Measurements from ENCODE around the gene SLC44A1.

Gene SLC44A1

GRCh38 chr9:105376893-105377292 is 132.4 kb downstream of the SLC44A1 start:
- Histone ChIP-seq H3K27me3 (ENCODE audit: control insufficient read depth, insufficient read depth, low read length) (no peaks in the 10 kb centered on the region), H3K4me1 (ENCODE audit: control insufficient read depth, insufficient read depth, low read length) (no peaks in the 10 kb centered on the region), H3K9ac (ENCODE audit: low read depth, low read length) (no peak overlapping the region), H3K36me3 (ENCODE audit: control insufficient read depth, insufficient read depth, low read length) (no peaks in the 10 kb centered on the region), H3K4me3 (ENCODE audit: low read depth, low read length) (no peak overlapping the region), H3K9me3 (ENCODE audit: control insufficient read depth, insufficient read depth, low read length) (no peaks in the 10 kb centered on the region)

GRCh38 chr9:105385381-105385985 is 141.0 kb downstream of the SLC44A1 start:
- Histone ChIP-seq H3K4me3 (ENCODE audit: low read depth, low read length) (no peak overlapping the region), H3K27me3 (ENCODE audit: control insufficient read depth, insufficient read depth, low read length) (no peaks in the 10 kb centered on the region), H3K4me1 (ENCODE audit: control insufficient read depth, insufficient read depth, low read length) (peaks cover 6% of the 10 kb centered on the region), H3K9ac (ENCODE audit: low read depth, low read length) (no peak overlapping the region), H3K9me3 (ENCODE audit: control insufficient read depth, insufficient read depth, low read length) (no peaks in the 10 kb centered on the region), H3K36me3 (ENCODE audit: control insufficient read depth, insufficient read depth, low read length) (no peaks in the 10 kb centered on the region)

GRCh38 chr9:105389796-105390195 is 145.3 kb downstream of the SLC44A1 start:
- Histone ChIP-seq H3K4me3 (ENCODE audit: low read depth, low read length) (no peak overlapping the region), H3K27me3 (ENCODE audit: control insufficient read depth, insufficient read depth, low read length) (no peaks in the 10 kb centered on the region), H3K36me3 (ENCODE audit: control insufficient read depth, insufficient read depth, low read length) (no peaks in the 10 kb centered on the region), H3K9me3 (ENCODE audit: control insufficient read depth, insufficient read depth, low read length) (no peaks in the 10 kb centered on the region), H3K9ac (ENCODE audit: low read depth, low read length) (no peak overlapping the region), H3K4me1 (ENCODE audit: control insufficient read depth, insufficient read depth, low read length) (peaks cover 9% of the 10 kb centered on the region)

- Histone ChIP-seq H3K4me1 (ENCODE audit: control insufficient read depth, insufficient read depth, low read length) (peaks cover 11% of the 10 kb centered on the region), H3K27me3 (ENCODE audit: control insufficient read depth, insufficient read depth, low read length) (no peaks in the 10 kb centered on the region), H3K4me3 (ENCODE audit: low read depth, low read length) (no peak overlapping the region), H3K36me3 (ENCODE audit: control insufficient read depth, insufficient read depth, low read length) (no peaks in the 10 kb centered on the region), H3K9ac (ENCODE audit: low read depth, low read length) (no peak overlapping the region), H3K9me3 (ENCODE audit: control insufficient read depth, insufficient read depth, low read length) (no peaks in the 10 kb centered on the region)
Observed at GRCh38 chr9:105390871-105391270, 146.4 kb downstream of the SLC44A1 start.

- Histone ChIP-seq H3K9ac (ENCODE audit: low read depth, low read length) (no peak overlapping the region), H3K36me3 (ENCODE audit: control insufficient read depth, insufficient read depth, low read length) (no peaks in the 10 kb centered on the region), H3K4me3 (ENCODE audit: low read depth, low read length) (no peak overlapping the region), H3K4me1 (ENCODE audit: control insufficient read depth, insufficient read depth, low read length) (peaks cover 11% of the 10 kb centered on the region), H3K9me3 (ENCODE audit: control insufficient read depth, insufficient read depth, low read length) (no peaks in the 10 kb centered on the region), H3K27me3 (ENCODE audit: control insufficient read depth, insufficient read depth, low read length) (no peaks in the 10 kb centered on the region)
Observed at GRCh38 chr9:105391288-105391687, 146.8 kb downstream of the SLC44A1 start.

- peaks cover 11% of the 10 kb centered on the region for H3K4me1 ChIP-seq (ENCODE audit: control insufficient read depth, insufficient read depth, low read length)
- H3K9me3 ChIP-seq (ENCODE audit: control insufficient read depth, insufficient read depth, low read length), result no peaks in the 10 kb centered on the region
- H3K27me3 ChIP-seq (ENCODE audit: control insufficient read depth, insufficient read depth, low read length), result no peaks in the 10 kb centered on the region
- H3K9ac ChIP-seq (ENCODE audit: low read depth, low read length), result no peak overlapping the region
- no peaks in the 10 kb centered on the region for H3K36me3 ChIP-seq (ENCODE audit: control insufficient read depth, insufficient read depth, low read length)
- H3K4me3 ChIP-seq (ENCODE audit: low read depth, low read length), result no peak overlapping the region
Observed at GRCh38 chr9:105392531-105392930, 148.1 kb downstream of the SLC44A1 start.

GRCh38 chr9:105393576-105394344 is 149.3 kb downstream of the SLC44A1 start:
- H3K4me1 ChIP-seq (ENCODE audit: control insufficient read depth, insufficient read depth, low read length), result peaks cover 11% of the 10 kb centered on the region
- H3K9me3 ChIP-seq (ENCODE audit: control insufficient read depth, insufficient read depth, low read length), result no peaks in the 10 kb centered on the region

GRCh38 chr9:105396441-105396840 is 152.0 kb downstream of the SLC44A1 start:
- Histone ChIP-seq H3K36me3 (ENCODE audit: control insufficient read depth, insufficient read depth, low read length) (no peaks in the 10 kb centered on the region), H3K9ac (ENCODE audit: low read depth, low read length) (no peak overlapping the region), H3K4me3 (ENCODE audit: low read depth, low read length) (no peak overlapping the region), H3K4me1 (ENCODE audit: control insufficient read depth, insufficient read depth, low read length) (peaks cover 9% of the 10 kb centered on the region), H3K27me3 (ENCODE audit: control insufficient read depth, insufficient read depth, low read length) (no peaks in the 10 kb centered on the region), H3K9me3 (ENCODE audit: control insufficient read depth, insufficient read depth, low read length) (no peaks in the 10 kb centered on the region)

More at GRCh38 chr9:105393576-105394344, 149.3 kb downstream of the SLC44A1 start:
- Histone ChIP-seq H3K36me3 (ENCODE audit: control insufficient read depth, insufficient read depth, low read length) (no peaks in the 10 kb centered on the region), H3K4me3 (ENCODE audit: low read depth, low read length) (no peak overlapping the region), H3K9ac (ENCODE audit: low read depth, low read length) (no peak overlapping the region), H3K27me3 (ENCODE audit: control insufficient read depth, insufficient read depth, low read length) (no peaks in the 10 kb centered on the region)

- no peak overlapping the region for H3K9ac ChIP-seq (ENCODE audit: low read depth, low read length)
- peaks cover 9% of the 10 kb centered on the region for H3K4me1 ChIP-seq (ENCODE audit: control insufficient read depth, insufficient read depth, low read length)
- no peaks in the 10 kb centered on the region for H3K9me3 ChIP-seq (ENCODE audit: control insufficient read depth, insufficient read depth, low read length)
- H3K36me3 ChIP-seq (ENCODE audit: control insufficient read depth, insufficient read depth, low read length), result no peaks in the 10 kb centered on the region
- H3K27me3 ChIP-seq (ENCODE audit: control insufficient read depth, insufficient read depth, low read length), result no peaks in the 10 kb centered on the region
- H3K4me3 ChIP-seq (ENCODE audit: low read depth, low read length), result no peak overlapping the region
Observed at GRCh38 chr9:105396901-105397300, 152.4 kb downstream of the SLC44A1 start.

- no peaks in the 10 kb centered on the region for H3K27me3 ChIP-seq (ENCODE audit: control insufficient read depth, insufficient read depth, low read length)
- no peak overlapping the region for H3K4me3 ChIP-seq (ENCODE audit: low read depth, low read length)
- no peak overlapping the region for H3K9ac ChIP-seq (ENCODE audit: low read depth, low read length)
- peaks cover 23% of the 10 kb centered on the region for H3K4me1 ChIP-seq (ENCODE audit: control insufficient read depth, insufficient read depth, low read length)
- no peaks in the 10 kb centered on the region for H3K9me3 ChIP-seq (ENCODE audit: control insufficient read depth, insufficient read depth, low read length)
- no peaks in the 10 kb centered on the region for H3K36me3 ChIP-seq (ENCODE audit: control insufficient read depth, insufficient read depth, low read length)
Observed at GRCh38 chr9:105399117-105399516, 154.7 kb downstream of the SLC44A1 start.

- no peak overlapping the region for H3K9ac ChIP-seq (ENCODE audit: low read depth, low read length)
- no peaks in the 10 kb centered on the region for H3K27me3 ChIP-seq (ENCODE audit: control insufficient read depth, insufficient read depth, low read length)
- H3K9me3 ChIP-seq (ENCODE audit: control insufficient read depth, insufficient read depth, low read length), result no peaks in the 10 kb centered on the region
- no peak overlapping the region for H3K4me3 ChIP-seq (ENCODE audit: low read depth, low read length)
- H3K4me1 ChIP-seq (ENCODE audit: control insufficient read depth, insufficient read depth, low read length), result peaks cover 30% of the 10 kb centered on the region
- H3K36me3 ChIP-seq (ENCODE audit: control insufficient read depth, insufficient read depth, low read length), result no peaks in the 10 kb centered on the region
Observed at GRCh38 chr9:105401651-105402050, 157.2 kb downstream of the SLC44A1 start.
